Kidney (tissue), 14 donors: ENCODE measurements around the gene AHSG. TPM values are rescaled to one million over a fixed set of nuclear protein-coding genes. Genes with fewer than 3 reads are reported as not detected.

Source experiments
- DNase-seq, 5 donors: peaks; one replicate each; pipeline ENCODE4 v3.0.0-alpha.2; 2013 to 2020
- FAIRE-seq: peaks from 2 replicates; lab custom pipeline; 2012; peaks lifted over from hg19 to GRCh38; lab: Jason Lieb, UNC
- H3K27ac ChIP-seq, 2 donors: one replicate each; pipeline ENCODE4 v1.7.0; 2013; ENCODE audit warnings: low read depth in 2 of 2, low read length in 2 of 2, inconsistent platforms in 1 of 2
- H3K27me3 ChIP-seq: one replicate; pipeline ENCODE4 v1.7.1; 2013; ENCODE audit warnings: low read length, inconsistent platforms; ENCODE audit not compliant: control insufficient read depth, insufficient read depth
- H3K36me3 ChIP-seq, 3 donors: one replicate each; pipeline versions ENCODE4 v1.7.0 to v1.7.1; 2013; ENCODE audit warnings: low read length in 3 of 3, control low read depth in 1 of 3, inconsistent platforms in 1 of 3; ENCODE audit not compliant: insufficient read depth in 3 of 3, control insufficient read depth in 2 of 3
- H3K4me1 ChIP-seq, 3 donors: one replicate each; pipeline versions ENCODE4 v1.7.0 to v1.7.1; 2013; ENCODE audit warnings: low read length in 3 of 3, inconsistent platforms in 1 of 3, low read depth in 1 of 3; ENCODE audit not compliant: control insufficient read depth in 2 of 3, insufficient read depth in 2 of 3
- H3K4me3 ChIP-seq, 3 donors: one replicate each; pipeline versions ENCODE4 v1.7.0 to v1.8.1; 2013; ENCODE audit warnings: low read length in 3 of 3, control low read depth in 1 of 3, inconsistent platforms in 1 of 3
- H3K9ac ChIP-seq, 3 donors: one replicate each; pipeline versions ENCODE4 v1.7.0 to v1.7.1; 2013; ENCODE audit warnings: low read length in 3 of 3, control low read depth in 1 of 3, inconsistent platforms in 1 of 3
- H3K9me3 ChIP-seq, 3 donors: one replicate each; pipeline versions ENCODE4 v1.7.0 to v1.7.1; 2013; ENCODE audit warnings: low read length in 3 of 3, control low read depth in 1 of 3, inconsistent platforms in 1 of 3; ENCODE audit not compliant: control insufficient read depth in 2 of 3, insufficient read depth in 1 of 3
- intact Hi-C: fragments of 100-400 bp; cut with DNase I; formaldehyde crosslinking; loops from one replicate; pipeline ENCODE4 v1.11.1; 2022
- polyA plus RNA-seq: library from polyadenylated mRNA; stranded (reverse); fragments of 350-450 nt; fragmentation: Illumina TruSeq; extraction: RNeasy Lipid Tissue Mini Kit (QIAGEN cat#74804); gene quantifications from one replicate; pipeline ENCODE4 v1.2.3, GENCODE V29; 2014; ENCODE audit warnings: low read depth, low replicate concordance; ENCODE audit not compliant: insufficient read depth
- total RNA-seq: library from RNA; stranded (reverse); fragmentation: NEBNext Ultra II Directional; extraction: Animal tissue kit (Norgen Biotek cat#: 25700); gene quantifications from one replicate; pipeline ENCODE4 v1.2.1, GENCODE V29; 2021
- TF ChIP-seq, protein P1 (sequence below): IDR thresholded peaks from 3 replicates; pipeline ENCODE4 v1.5.1; 2012; ENCODE audit warnings: mild to moderate bottlenecking, moderate library complexity, borderline replicate concordance; ENCODE audit not compliant: insufficient read depth; ENCODE audit errors: extremely low read depth
- donor health status: control.
- donor health status: control.
- donor health status: control.
- donor health status: control.
- donor health status: control.
- donor health status: DM: yes; HTN: yes; CAD: no.
- donor health status: Normal renal cell carcinoma (clear cell type).

The AHSG gene
- total and polyA plus RNA-seq, 2 donors from 2014 or later: 0.34 TPM; not detected in 1

DNA sequence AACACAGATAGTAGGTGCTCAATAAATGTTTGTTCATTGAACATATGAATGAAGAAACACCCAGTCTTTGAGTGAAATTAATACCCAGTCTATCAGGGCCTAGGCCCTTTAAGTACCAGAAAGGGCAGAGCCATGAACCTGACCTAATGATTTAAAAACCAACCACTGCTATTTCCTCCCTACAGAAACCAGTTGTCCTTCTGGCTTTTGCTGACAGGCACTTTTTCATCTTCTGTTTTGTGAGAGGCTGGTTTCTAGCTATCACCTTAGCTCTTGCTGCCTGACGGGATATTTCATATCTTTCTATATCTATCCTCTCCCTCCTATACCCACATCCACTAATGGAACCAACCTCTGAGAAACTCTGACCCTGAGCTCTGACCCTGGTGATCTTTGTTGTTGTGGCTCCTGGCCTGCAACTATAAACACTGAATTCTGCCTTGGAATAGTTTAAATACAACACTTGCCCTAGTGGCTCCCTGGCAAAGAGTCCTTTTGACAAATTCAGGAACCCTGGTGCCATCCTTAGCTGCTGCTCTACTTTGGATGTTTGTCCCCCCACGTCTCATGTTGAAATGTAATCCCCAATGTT, 4.1 kb upstream of the AHSG start:
- intact Hi-C loops: no loop called here
- Histone ChIP-seq H3K4me3 (no peak overlapping the region), H3K36me3 (no peaks in the 10 kb centered on the region), H3K9ac (no peak overlapping the region), H3K4me1 (no peaks in the 10 kb centered on the region), H3K9me3 (no peaks in the 10 kb centered on the region), H3K27ac (no peak overlapping the region), H3K27me3 (no peaks in the 10 kb centered on the region)
- TF ChIP-seq, protein P1, sequence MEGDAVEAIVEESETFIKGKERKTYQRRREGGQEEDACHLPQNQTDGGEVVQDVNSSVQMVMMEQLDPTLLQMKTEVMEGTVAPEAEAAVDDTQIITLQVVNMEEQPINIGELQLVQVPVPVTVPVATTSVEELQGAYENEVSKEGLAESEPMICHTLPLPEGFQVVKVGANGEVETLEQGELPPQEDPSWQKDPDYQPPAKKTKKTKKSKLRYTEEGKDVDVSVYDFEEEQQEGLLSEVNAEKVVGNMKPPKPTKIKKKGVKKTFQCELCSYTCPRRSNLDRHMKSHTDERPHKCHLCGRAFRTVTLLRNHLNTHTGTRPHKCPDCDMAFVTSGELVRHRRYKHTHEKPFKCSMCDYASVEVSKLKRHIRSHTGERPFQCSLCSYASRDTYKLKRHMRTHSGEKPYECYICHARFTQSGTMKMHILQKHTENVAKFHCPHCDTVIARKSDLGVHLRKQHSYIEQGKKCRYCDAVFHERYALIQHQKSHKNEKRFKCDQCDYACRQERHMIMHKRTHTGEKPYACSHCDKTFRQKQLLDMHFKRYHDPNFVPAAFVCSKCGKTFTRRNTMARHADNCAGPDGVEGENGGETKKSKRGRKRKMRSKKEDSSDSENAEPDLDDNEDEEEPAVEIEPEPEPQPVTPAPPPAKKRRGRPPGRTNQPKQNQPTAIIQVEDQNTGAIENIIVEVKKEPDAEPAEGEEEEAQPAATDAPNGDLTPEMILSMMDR: no peak
- DNase-seq: no peak
- no peak for FAIRE-seq

DNA sequence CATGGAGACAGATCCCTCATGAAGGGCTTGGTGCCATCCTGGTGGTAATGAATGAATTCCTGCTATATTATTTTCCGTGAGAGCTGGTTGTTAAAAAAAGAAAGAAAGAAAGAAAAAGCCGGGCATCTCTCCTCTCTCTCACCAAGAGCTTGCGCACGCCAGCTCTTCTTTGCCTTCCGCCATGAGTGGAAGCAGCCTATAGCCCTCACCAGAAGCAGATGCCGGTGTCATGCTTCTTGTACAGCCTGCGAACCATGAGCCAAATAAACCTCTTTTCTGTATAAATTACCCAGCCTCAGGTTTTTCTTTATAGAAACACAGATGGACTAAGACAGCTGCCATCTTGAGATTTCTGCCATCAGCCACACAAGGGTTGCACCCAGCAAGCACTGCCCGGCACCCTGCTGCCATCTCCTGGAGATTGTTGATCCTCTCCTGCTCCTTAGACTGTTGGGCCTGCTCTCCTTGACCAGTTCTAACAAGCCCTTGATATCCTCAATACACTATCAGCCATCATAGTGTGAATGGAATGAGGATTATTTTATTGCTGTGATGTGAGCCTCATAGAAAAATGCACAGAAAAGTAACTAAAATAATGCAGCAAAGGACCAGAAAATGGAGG, 3.5 kb upstream of the AHSG start:
- H3K4me1 ChIP-seq: no peaks in the 10 kb centered on the region
- no peak overlapping the region for H3K9ac ChIP-seq
- H3K27ac ChIP-seq: no peak overlapping the region
- DNase-seq: no peak
- H3K36me3 ChIP-seq: no peaks in the 10 kb centered on the region
- no peaks in the 10 kb centered on the region for H3K27me3 ChIP-seq
- intact Hi-C loops: no loop called here
- TF ChIP-seq, protein P1: peak; percentile 38
- no peak for FAIRE-seq
- H3K4me3 ChIP-seq: no peak overlapping the region
- no peaks in the 10 kb centered on the region for H3K9me3 ChIP-seq

DNA sequence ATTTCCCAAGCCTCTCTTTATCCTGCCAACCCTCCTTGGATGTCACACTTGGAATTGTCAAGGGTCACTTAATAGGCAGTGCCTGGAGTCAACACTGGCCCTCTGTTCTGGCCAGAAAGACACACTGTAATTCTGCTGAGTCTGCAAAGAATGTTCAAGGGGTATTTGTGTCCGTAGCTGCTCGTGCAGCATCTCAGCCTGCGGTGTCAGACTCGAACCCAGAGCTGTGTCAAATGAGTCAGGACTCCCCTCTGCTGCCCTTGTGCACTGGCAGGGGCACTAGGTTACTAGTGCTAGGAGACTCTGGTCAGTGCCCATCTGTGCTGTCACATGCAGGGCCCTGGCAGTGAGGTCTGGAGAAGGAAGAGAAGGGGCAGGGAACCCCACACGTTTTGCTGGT, 795 bp upstream of the AHSG start:
- Histone ChIP-seq H3K27ac (no peak overlapping the region), H3K27me3 (no peaks in the 10 kb centered on the region), H3K4me1 (no peaks in the 10 kb centered on the region), H3K9ac (no peak overlapping the region), H3K4me3 (no peak overlapping the region), H3K9me3 (no peaks in the 10 kb centered on the region), H3K36me3 (no peaks in the 10 kb centered on the region)
- intact Hi-C loops: loop anchor here (10.0 kb wide), 1 partner anchor 637 kb away; no protein-coding TSS in a partner anchor
- FAIRE-seq: no peak
- TF ChIP-seq, protein P1: no peak
- no peak for DNase-seq
